VCaP (cell line): ENCODE results near the gene UNC13C.

Experiments
- H3K27ac ChIP-seq: fragments of 450-650 bp; 2 replicates; pipeline ENCODE4 v1.5.1; 2017
- TF ChIP-seq, protein P1 (sequence below): fragments of 450-650 bp; conservative IDR thresholded peaks from 2 replicates; pipeline ENCODE4 v1.5.1; 2017; ENCODE audit warnings: mild to moderate bottlenecking, moderate library complexity

Gene UNC13C

DNA sequence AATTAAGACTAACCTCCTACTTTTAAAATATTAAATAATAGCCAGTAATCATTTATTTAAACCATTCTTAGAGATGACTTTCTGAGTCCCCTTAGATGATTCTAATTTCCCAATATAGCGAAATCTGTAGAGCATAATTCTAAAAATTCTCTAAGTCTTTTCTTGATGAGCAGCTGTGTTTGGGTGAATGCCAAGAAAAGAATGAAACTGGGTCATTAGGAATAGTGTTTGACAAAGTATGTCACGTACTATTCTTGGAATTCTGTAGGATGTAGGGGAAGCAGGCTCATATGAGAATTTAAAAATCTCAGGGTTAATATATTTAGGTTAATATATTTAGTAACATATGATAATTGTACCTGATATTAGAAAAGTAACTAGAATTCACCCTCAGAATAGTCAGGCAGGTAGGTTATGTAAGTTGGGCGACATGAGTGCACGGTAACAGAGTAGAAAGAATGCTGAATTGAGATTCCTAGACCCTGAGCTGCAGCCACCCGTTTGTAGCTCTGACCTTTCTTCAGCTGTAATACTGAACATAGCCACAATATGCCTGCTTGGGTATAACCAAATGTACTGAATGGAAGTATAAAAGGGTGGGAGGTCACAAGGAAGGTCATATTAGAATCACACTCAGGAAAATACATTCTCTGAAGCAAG is 524.3 kb downstream of the UNC13C start:
- TF ChIP-seq, protein P1, sequence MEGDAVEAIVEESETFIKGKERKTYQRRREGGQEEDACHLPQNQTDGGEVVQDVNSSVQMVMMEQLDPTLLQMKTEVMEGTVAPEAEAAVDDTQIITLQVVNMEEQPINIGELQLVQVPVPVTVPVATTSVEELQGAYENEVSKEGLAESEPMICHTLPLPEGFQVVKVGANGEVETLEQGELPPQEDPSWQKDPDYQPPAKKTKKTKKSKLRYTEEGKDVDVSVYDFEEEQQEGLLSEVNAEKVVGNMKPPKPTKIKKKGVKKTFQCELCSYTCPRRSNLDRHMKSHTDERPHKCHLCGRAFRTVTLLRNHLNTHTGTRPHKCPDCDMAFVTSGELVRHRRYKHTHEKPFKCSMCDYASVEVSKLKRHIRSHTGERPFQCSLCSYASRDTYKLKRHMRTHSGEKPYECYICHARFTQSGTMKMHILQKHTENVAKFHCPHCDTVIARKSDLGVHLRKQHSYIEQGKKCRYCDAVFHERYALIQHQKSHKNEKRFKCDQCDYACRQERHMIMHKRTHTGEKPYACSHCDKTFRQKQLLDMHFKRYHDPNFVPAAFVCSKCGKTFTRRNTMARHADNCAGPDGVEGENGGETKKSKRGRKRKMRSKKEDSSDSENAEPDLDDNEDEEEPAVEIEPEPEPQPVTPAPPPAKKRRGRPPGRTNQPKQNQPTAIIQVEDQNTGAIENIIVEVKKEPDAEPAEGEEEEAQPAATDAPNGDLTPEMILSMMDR, result no peak

DNA sequence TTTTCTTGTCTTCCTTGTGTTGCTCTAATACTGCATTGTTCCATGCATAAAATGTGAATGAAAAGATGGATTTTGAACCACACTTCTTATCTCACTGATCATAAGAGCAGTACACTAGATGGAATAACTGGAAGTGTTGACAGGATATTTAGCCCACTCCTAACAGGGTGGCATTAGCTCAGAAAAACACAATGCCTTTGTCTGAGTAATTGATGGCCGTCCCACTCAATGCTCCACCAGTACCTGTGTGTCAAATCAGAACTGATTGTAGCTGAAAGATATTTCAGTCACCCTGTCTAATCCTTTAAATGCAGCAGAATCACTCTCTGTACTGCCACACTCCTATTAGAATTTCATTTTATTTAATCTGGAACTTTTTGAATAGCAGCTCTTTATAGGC is 526.5 kb downstream of the UNC13C start:
- TF ChIP-seq, protein P1, result no peak
- H3K27ac ChIP-seq, result no peak overlapping the region

More for the DNA sequence above, 524.3 kb downstream of the UNC13C start:
- no peak overlapping the region for H3K27ac ChIP-seq

GRCh38 chr15:54506977-54507524 is 528.8 kb downstream of the UNC13C start:
- no peak overlapping the region for H3K27ac ChIP-seq
- TF ChIP-seq, protein P1, result no peak

DNA sequence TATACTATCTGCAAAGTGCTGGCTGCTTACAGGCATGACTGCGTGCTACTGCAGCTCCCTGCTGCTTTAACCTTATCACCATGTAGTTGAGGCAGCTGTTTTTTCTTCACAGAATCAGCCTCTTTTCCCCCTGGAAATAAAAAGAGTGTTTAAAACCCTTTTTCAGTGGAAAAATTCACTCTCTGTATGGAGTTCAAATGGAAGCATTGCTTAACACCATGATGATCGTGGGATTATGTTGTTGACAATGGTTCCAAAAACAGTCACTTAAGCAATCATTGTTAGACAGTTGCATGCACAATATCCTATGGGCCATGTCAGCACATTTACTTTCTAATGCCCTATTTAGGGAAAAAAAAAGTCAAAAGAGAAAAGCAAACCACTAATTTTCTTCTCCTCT is 536.4 kb downstream of the UNC13C start:
- no peak overlapping the region for H3K27ac ChIP-seq
- TF ChIP-seq, protein P1, result no peak

DNA sequence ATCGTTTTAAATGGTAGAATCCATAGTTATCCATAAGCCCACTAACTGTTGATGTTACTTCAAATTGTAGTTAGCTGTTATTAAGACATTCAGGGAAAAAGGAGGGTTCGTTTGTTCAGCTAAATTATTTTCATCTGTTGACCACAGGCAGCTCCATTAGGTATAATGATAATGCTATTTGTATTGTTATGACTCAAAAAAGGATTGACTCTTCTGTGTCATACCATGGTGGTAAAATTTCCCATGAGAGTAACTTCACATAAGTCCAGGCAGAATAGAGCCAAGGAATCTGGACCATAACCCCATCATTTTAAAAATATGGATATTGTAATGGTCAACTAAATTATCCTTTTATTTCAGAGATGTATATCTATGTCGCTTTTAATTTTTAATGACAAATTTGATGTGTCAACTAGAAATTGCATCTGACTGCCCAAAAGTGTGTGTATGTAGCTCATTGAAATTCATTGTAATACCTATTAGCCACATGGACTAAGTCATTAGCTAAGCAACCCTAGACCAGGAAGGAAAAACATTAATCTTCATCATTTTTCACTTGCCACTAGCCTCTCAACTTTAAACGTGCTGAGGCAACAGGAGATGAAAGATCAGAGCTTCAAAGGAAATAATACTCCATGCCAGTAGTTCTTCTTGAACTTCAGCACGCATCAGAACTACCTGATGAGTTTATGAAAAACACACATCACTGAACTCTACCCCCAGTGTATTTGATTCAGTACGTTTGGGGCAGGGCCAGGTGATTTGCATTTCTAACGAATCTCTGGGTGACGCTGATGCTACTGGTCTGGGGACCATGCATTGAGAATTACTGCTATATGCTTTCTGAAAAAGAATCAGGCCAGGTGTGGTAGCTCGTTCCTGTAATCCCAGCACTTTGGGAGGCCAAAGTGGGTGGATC is 537.7 kb downstream of the UNC13C start:
- H3K27ac ChIP-seq, result no peak overlapping the region
- TF ChIP-seq, protein P1, result no peak

GRCh38 chr15:54517366-54517765 is 539.1 kb downstream of the UNC13C start:
- TF ChIP-seq, protein P1, result no peak

More at GRCh38 chr15:54517366-54517765, 539.1 kb downstream of the UNC13C start:
- H3K27ac ChIP-seq, result no peak overlapping the region
